Measurements from ENCODE around the gene PRELID2.
A peak's percentile ranks its signal among the peaks of the same experiment; 100 is the strongest.
"Not testable (repeated sequence)": the region's sequence is repeated elsewhere in the genome, so short reads cannot be mapped to it uniquely, and the experiment has no call there.

PRELID2 gene

DNA sequence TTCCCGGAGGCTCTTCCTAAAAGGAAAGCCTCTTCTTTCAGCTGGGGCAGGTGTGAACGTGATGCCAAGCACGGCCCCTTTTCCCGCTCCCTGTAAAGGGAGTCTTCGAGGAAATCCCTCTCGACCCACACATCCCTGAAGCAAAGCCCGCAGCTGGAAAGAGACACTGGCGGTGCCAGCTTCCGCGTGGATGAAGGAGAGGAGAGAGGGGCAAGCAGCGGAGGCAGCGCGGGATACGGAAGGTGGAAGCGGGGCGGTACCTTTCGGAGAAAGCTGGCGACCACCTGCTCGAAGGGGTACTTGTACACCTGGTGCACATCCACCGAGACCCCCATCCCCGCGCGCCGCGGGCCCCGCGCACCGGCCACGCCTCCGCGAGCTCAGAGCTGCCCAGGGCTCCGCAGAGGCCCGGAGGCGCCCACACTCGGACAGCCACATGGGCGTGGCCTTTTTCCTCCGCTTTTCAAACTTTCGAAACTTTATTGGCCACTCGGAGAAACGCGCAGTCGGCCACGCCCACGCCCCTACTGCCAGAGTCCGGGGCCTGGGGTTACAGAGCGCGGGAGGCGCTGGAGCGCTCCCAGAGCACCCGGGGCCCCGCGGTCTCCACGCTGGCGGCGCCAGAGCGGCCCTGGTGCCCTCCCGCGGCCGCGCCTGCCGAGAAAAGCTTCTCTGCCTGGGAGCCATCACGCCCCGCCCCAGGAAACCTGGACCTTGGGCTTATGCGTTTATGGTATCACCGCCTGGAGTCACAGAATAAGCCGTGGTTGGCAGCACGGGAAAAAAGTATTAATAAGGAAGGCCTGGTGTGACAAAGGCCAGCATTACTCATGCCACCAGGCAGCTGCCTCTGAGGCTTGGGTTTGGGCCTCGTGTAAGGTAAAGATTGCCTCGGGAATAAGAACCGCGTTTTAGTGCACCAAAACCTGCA, at the start of gene PRELID2:
TSS of gene PRELID2 (minus strand) at position 426 of the 931 bp plus-strand sequence. CDS start at position 335, 91 bp downstream.
- peak; percentile 81 for DNase-seq

DNA sequence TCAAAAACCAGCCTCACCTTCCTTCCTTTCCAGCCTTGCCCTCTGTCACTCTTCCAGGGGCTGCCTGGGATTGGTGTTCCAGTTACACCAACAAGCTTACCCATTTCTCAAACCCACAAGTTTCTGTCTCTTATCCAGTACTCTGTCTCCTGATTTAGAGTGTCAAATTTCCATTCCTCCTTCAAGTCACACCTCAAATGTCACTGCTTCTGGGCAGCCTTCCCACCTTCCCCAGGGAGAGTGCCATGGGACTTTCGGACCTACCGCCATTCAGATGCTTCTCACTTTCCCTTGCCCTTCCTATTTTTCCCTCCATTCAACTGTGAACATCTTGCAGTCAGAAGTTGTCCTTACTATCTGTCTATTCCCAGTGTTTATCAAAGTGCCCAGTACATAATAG, 39.6 kb upstream of the PRELID2 start:
- DNase-seq: no peak

DNA sequence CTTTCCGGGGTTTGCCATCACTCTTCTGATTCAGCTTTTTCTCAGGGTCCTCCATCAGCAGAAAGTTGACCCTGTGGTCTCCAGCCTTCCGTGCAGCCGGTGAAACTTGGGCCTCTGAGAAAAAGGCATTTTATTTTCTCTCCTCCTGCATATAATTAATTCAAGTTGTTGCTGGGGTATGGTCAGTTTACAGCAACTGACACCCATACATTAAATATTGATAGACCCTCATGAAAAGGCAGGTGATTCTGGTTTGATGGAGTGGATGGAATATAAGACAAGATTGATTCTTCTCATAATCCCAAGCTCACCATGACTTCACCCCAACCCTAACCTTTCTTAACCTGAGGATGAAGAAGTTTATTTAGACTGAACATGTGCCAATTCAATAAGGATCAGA, 37.8 kb upstream of the PRELID2 start, which contains the start of gene GRXCR2:
TSS of gene GRXCR2 (minus strand) at position 101 of the 400 bp plus-strand sequence. CDS start at position 55, 46 bp downstream.
- DNase-seq: no peak

DNA sequence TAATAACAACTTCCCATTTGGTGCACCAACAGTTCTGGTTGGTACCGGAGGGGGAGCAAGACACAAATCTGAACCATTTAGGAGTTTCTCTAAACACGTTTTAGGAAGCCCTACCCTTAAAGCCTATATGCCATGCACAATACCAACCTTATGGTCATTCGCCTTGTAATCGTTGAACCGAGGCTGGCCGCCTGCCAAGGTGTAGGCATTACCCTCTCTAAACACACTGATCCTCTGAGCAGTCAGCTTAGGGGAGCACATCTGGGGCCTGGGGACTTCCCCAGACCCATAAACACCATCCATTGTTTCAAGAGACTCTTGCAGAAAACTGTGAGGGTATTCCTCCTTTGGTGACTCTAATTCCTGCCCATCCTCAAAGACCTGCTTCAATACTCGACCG, 37.3 kb upstream of the PRELID2 start:
- DNase-seq: no peak

DNA sequence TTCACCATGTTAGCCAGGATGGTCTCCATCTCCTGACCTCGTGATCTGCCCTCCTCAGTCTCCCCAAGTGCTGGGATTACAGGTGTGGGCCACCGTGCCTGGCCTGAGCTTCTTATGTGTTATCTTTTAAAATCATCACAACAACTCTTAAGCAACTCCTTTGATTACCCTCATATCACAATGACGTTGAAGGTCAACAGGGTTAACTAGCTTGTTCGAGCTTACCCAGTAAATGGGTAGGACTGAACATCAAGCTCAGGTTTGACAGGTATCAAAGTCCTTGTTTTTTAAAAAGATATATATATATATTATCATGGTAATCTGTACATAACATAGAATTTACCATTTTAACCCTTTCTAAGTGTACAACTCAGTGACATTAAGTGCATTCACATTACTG, 34.6 kb upstream of the PRELID2 start:
- no peak for DNase-seq

DNA sequence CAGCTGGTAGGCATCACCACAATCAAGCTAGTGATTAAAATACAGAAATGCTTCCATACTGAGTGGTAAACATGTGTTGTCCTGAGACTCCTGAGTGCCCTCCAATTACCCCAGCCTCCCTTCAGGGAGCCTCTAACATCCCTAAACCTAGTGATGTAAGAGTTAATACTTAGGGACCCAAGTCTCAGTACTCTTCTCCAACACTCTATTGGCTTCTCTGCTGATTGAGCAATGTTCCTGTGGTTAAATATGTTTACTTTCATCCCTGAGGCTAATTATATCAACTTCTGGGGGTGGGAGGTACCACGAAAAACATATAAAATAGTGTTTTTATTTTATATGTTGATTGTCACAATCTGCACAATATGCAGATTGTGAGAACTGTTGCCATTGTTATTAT, 32.7 kb upstream of the PRELID2 start:
- DNase-seq: no peak

DNA sequence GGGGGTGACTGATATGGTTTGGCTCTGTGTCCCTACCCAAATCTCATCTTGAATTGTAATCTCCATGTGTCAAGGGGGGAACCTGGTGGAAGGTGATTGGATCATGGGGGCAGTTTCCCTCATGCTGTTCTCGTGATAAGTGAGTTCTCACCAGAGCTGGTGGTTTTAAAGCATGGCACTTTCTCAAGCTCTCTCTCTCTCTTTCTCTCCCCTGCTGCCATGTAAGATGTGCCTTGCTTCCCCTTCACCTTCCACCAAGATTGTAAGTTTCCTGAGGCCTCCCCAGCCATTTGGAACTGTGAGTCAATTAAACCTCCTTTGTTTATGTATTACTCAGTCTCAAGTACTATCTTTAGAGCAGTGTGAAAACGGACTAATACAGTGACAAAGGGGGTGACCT, 29.3 kb upstream of the PRELID2 start:
- DNase-seq: not testable (repeated sequence)

DNA sequence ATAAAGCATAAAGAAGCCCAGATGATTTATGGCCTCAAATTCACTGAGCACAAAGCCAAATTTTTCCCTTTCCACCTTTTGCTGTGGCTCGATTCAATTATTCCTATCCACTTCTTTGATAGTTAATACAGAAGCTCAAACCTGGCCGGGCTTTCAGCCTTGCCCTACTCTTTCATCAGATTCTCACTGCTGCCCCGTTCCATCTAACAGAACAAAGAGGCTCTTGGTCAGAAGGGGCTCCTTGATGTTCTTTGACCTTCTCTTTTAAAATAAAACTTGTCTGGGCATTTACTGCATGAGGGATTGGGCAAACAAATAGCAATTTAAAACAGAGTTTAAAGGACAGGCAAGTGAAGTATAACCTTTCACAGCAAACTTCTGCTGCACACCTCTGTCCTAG, 27.9 kb upstream of the PRELID2 start:
- DNase-seq: no peak

DNA sequence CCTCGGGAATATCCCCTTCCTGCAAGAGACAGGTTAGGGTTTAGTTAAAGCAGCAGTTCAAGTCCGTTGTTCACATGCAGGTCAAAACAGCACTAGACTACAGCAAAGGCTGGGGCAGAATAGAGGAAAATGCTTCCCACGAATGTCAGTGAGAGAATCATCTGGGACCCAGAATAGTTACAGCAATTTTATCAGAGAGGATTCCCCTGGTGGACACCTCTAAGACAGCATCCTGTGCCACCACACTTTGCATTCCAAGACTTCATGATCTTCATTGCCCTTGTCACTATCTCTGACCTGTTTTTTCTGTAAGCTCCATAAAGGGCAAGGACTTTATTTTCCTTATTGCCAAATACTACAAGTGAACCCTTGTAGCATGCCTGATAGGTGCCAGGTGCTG, 24.8 kb upstream of the PRELID2 start:
- DNase-seq: no peak

DNA sequence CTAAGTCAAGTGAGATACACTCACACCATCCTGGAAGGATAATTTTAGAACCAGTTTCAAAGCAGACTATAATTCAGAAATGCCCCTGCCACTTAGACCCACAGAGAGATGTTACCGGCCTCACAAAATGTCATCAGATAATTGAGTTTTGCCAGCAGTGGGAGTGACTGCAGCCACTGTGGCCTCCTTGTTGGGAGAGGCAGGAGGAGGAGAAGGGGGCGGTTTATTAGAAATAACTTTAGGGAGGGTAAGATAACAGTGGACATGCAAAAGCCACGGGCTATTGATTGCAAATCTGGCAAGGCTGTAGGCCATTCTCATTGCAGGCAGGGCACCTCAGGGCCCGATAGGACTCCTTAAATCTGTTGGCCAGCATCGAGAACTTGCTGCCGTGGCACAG, 24.3 kb upstream of the PRELID2 start:
- no peak for DNase-seq

DNA sequence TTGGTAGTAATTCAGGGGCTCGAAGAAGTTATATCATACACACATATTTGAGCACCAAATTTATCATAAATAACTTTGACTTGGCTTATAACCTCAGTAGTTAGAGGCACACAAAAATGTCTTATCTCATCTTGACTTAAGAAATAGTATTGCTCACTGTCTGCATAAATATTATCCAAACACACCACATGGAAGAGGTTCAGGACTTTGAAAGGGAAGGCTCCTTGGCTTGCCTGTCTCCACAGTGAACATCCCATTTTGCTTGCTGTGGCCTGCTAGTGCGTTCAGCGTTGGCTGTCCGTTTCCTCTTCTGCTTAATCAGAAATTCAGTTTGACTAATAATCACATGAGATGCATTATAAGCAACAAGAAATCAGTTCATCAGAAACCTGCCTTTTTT, 23.8 kb upstream of the PRELID2 start:
- DNase-seq: no peak

DNA sequence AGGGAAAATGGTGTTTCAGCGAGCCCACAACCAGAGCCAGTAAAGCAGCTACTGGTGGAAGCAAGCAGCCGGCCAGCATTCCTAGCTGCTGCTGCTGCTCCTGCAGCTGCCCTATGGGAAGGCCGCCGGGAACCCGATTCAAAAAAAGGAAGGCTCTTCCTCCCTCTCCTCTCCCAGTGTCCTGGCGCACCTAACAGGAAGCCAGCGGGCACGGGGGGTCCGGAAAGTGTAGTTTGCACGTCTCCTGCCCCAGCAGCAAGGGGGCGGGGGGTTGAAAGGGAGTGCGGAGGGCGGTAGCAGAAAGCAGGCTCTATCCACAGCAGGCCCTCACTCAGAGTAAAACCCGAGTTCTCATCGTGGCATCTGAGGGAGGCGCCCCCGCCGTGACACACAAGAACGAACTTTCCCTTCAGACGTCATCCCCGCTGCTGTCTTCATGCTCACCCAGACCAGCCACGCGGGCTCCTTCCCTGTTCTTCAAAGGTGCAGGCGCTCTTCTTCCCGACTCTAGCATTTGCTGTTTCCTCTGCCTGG, 21.2 kb upstream of the PRELID2 start:
- DNase-seq: peak; percentile 51

DNA sequence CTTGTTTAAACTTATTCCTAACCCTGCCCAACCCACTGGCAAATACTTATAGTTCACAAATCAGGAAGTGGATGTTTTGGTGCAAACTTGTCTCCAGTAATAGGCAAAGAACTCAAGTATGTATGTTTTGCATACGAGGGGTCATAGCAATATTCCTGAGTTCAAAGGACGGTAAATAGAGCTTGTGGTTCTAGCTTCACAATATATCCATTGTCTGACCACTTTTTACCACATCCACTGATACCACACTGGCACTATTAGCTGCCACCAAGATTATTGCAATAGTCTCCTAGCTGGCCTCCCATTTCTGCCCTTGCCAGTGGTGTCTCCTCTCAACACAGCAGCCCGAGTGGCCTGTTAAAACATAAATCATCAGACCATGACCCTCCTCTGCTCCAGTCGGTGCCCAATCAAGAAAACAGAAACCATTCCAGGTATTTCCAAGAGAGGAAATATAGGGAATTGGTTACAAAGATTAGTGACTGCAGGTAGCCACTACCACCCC, 20.7 kb upstream of the PRELID2 start:
- DNase-seq: no peak

DNA sequence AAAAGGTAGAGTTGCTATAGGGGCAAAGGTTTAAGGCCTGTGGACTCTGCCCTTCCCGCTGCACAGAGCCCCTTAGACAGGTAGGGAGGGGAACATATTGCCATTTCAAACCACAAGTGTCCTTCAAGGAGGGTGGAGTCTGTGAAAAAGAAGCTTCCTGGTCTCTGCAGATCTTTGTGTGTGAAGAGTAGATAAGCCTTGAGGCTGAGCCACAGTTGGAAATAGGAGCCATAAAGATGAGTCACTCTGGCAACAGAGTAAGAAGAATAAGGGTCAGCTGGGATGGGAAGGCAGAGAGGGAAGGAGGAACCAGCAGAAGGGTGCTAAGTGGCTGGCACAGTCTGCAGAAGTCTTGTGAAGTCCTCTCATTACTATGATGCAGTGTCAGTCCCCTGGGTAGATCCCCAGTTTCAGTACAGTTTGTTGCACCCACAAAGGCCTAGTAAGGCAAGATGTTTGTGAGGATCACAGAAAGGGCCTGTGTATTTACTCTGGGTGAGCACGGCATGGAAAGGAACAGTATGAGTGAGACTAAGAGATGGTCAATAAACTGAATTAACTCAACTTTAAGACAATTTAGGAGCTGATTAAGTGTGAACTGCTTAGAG, 19.6 kb upstream of the PRELID2 start:
- DNase-seq: peak; percentile 91

DNA sequence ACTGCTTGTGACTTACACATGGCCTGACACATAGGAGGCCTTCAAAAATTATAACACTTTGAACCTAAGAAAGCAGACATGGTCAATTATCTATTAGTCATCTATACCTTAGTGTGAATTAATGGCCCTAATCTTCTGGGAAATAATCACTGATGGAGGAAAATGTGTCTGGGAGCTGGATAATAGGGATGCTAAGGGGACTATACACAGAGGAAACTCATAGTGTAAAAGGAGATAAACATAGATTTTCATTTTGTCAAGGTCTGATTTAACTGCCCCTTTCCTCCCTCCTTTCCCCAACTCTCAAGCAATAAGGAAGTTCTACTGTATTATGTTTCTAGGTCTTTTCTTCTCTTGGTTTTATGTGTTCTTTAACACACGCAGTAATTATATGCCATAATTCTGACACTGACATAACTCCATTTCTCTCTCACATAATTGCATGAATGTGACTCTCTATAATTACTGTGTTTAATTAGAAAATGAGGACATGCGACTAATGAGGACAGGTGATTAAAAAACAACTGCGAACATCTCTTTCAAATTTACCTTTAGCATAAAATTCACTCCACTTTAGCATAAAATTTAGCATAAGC, 18.7 kb upstream of the PRELID2 start:
- no peak for DNase-seq

DNA sequence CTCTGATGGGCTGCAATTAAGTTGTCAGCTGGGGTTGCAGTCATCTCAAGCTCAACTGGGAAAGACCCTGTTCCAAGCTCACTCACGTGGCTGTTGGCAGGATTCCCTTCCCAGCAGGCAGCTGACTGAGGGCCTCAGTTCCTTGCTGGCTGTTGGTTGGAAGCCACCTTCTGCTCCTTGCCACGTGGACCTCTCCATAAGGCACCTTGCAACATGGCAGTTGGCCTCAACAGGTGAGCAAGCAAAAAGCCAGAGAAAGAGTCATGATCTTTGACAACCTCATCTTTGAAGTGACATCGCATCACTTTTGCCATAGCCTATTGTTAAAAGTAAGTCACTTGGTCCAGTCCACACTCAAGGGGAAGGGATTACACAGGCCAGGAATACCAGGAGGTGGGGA, 17.8 kb upstream of the PRELID2 start:
- DNase-seq: no peak

DNA sequence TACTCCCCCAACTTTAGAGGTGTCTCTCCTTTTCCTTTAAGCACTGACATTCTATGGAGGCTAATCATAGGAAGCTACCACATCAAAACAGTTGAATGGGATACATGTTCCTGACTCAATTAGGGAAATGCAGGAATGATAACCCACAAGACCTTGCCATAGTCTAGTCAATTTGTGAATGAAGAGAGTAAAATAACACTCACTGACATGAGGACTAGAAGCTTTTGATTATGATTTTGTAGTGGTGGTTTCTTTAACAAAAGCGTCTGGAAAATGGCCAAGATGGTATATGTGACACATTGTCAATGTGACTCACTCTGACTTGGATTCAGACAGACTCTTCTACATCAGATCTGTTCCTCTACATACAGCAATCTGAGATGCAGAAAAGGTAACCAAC, 13.7 kb upstream of the PRELID2 start:
- DNase-seq: no peak

DNA sequence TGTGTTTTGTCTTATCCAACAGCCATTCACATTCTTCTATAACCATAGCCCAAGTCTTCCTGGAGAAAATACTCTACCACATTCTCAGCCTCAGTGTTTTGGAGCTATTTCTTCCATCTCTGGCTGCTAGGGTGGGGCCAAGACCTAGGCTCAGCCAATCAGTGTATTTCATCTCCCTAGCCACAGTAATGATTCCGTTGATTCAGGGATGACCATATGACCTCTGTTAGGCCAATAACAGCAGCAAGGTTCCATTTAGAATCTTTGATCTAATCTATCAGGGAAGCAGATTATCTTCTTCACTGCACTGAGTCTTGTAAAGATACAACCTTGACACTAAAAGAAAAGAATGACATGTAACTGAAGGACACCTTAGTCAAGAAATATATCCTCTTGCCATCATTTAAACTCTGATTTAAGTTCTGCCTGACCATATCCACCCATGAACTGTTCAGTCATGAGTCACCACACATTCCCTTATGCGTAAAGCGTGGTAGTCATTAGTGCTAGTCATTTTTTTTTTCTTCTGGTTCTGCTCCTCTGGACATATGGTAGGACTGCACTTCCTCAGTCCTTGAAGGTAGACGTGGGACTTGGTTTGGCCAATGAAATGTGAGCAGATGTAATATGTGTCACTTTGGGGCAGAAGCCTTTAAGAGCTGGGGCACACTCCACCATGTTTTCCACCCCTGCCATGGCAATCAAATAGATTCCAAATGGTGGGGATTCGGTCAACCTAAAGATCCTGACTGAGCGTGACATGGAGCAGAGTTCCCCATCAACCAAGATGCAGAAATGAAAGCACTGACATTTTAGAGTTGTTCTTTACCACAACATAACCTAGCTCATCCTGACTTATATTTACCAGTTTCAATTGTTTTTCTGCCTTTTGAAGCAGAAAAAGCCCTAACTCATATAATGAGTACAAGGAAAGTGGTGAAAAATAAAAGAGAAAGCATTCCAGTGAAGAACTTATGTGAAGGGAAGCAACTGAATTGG, 12.7 kb upstream of the PRELID2 start:
- no peak for DNase-seq

DNA sequence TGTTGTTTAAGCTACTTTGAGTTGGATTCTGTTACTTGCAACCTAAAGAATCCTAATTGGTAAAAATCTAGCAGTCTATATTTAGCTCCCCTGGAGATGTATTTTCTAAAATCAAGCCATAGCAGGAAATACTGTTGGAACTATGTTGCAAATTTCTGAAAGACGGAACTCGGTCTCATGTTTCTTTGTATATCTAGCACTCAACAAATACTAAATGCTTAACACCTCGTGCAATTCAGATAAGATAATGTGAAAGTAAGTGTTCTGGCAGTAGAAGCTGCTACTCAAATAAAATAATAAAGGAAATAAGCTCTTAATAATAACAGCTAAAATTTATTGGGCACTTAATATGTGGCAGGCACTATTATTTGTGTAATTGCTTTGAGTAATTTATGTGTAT, 10.9 kb upstream of the PRELID2 start:
- DNase-seq: no peak

DNA sequence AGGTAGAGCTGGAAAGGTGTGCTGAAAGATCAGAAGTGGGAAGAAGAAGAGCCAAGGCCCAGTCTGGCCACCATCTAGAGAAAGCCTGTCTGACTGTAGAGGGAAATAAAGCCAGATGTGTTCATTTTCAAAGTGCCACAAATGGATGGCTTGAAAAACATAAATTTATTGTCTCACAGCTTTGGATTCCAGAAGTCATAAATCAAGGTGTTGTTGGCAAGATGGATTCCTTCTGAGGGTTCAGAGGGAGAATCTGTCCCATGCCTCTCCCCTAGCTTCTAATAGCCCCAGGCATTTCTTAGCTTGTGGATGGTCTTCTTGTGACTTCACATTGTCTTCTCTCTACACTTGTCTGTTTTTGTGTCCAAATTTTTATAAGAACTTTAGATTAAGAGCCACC, 6.2 kb upstream of the PRELID2 start:
- no peak for DNase-seq

DNA sequence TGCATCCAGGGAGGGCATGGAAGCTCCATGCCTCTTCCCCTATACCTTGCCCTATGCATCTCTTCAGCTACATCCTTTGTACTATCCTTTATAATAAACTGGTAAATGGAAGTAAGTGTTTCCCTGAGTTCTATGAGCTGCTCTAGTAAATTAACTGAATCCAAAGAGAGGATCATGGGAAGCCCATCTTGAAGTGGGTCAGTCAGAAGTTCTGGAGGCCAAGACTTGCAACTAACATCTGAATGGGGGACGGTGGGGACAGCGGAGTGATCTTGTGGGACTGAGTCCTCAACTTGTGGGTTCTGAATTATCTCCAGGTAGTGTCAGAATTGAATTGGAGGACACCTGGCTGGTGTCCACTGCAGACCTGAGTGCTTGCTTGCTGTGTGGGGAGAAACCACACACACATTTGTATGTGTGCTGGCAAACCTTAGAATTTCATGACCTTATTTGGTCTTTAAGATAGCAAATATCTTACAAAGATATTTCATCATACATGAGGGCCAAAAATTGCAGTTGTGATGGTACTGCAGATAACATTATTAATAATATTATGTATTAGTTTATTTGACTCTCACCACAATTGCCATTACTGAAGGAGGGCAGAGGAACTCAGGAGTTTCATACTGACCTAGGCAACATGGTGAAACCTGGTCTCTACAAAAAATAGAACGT, 5.5 kb upstream of the PRELID2 start:
- no peak for DNase-seq

DNA sequence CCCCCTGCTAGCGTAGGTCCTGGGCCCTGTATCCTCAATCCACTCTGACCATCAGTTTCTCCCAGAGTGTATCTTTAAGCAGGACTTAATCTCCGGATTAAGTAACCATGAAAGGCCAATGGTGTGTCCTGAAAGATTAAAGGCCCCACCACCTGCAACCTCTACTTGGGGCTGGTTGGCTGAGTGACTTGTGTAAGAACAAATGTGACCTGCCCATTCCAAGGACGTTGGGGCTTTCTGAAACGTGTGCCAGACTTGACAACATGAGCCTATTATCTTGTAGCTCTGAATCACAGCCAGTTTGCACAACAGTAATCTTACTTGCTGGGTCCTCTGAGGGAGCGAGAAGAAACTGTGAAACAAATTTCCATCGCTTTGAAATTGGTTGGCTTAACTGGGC, 3.1 kb upstream of the PRELID2 start:
- no peak for DNase-seq
